ENCODE measurements around the gene SERTAD2.

The SERTAD2 gene

GRCh38 chr2:64675860-64676259 is 22.1 kb upstream of the SERTAD2 start:
- in situ Hi-C loops (cut with HindIII; ENCODE audit: low sequenced_read_pairs), result no loop called here

- in situ Hi-C loops (cut with HindIII; ENCODE audit: low sequenced_read_pairs), result no loop called here
Observed at GRCh38 chr2:64672708-64673107, 19.0 kb upstream of the SERTAD2 start.

GRCh38 chr2:64670047-64670446 is 16.3 kb upstream of the SERTAD2 start:
- in situ Hi-C loops (cut with HindIII; ENCODE audit: low sequenced_read_pairs), result no loop called here

- in situ Hi-C loops (cut with HindIII; ENCODE audit: low sequenced_read_pairs), result no loop called here
Observed at GRCh38 chr2:64669288-64669687, 15.6 kb upstream of the SERTAD2 start.

- in situ Hi-C loops (cut with HindIII; ENCODE audit: low sequenced_read_pairs), result no loop called here
Observed at GRCh38 chr2:64668542-64668941, 14.8 kb upstream of the SERTAD2 start.

GRCh38 chr2:64667535-64667934 is 13.8 kb upstream of the SERTAD2 start:
- in situ Hi-C loops (cut with HindIII; ENCODE audit: low sequenced_read_pairs), result no loop called here

- in situ Hi-C loops (cut with HindIII; ENCODE audit: low sequenced_read_pairs), result no loop called here
Observed at GRCh38 chr2:64666810-64667438, 13.2 kb upstream of the SERTAD2 start.

DNA sequence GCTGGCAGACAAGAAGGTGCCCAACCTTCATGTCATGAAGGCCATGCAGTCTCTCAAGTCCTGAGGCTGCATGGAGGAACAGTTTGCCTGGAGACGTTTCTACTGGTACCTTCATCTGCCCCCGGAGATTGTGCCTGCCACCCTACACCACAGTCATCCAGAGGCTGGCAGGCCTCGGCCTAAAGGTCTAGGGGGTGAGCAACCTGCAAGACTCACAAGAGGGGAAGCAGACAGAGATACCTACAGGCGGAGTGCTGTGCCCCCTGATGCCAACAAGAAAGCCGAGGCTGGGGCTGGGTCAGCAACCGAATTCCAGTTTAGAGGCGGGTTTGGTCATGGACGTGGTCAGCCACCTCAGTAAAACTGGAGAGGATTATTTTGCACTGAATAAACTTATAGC is 12.0 kb upstream of the SERTAD2 start:
- in situ Hi-C loops (cut with HindIII; ENCODE audit: low sequenced_read_pairs), result no loop called here

DNA sequence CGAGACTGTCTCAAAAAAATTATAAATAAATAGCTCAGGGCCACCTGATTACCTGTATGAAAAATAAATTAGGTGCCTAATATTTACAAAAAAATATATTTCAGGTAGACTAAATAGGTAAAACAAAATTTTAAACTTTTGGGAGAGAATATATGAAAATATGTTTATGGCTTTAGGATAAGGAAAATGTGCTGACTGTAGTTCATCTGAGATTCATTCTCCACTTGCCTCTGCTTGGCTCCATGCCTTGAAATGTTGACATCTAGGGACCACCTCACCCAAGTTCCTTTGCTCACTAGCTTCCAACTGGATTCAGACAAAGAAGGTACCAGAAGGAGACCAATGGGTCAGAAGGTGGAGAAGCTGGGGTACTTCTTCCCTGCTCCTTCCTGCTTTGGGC is 9.7 kb upstream of the SERTAD2 start:
- in situ Hi-C loops (cut with HindIII; ENCODE audit: low sequenced_read_pairs), result no loop called here

DNA sequence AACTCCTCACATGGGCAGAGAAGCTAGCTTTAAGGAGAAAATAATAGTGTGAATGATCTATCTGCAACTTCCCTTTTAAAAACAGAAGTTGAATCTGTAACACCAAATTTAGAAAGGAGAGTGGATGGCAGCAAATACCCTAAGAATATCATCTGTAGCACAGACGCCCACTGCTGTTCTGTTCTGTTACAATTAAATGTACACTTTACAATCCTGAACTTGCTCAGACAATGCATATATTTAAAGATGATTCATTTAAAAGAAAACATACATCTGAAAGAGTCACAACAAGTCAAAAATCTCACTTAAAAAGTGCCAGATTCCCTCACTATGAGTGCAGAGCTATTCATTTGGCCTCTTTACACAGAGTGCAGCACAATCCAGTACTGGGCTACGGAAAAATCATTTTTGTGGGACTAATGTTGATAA is 8.0 kb upstream of the SERTAD2 start:
- in situ Hi-C loops (cut with HindIII; ENCODE audit: low sequenced_read_pairs), result no loop called here

DNA sequence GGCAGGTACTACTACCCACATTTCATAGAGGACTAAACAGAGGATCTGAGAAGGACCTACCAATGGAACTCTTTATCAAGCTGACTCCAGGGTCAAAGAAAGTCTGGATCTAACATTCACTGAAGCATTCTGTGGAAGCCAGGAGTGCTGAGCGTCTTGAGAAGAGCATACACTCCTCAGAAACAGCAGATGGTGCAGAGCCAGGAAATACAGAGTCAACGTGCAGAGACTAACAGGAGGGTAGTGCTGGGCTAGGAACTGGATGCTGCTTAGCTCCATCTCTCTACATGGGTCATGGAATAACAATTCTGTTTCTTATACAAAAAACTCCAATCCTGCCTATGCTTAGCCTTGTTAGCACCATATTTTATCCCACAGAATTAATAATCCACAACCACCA is 5.5 kb upstream of the SERTAD2 start:
- in situ Hi-C loops (cut with HindIII; ENCODE audit: low sequenced_read_pairs), result no loop called here

GRCh38 chr2:64658269-64658668 is 4.6 kb upstream of the SERTAD2 start:
- in situ Hi-C loops (cut with HindIII; ENCODE audit: low sequenced_read_pairs), result no loop called here

DNA sequence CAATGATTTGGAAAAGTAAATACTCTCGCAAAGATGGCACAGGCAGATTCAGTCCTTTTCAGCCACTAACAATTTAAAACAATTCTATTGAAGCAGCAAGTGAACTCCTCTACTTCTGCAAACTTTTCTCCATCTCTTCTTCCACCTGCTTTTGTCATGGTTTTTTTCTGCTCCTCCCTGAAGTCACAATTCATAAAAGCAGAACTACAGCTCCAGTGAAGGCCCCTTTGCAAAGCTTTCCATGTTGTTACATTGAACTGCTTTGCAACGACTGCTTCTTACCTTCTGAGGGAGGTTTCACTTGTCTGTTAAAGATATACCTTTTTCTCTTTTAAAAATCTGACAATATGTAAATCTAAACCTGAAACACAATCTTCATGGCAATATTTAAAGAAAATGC is 3.7 kb upstream of the SERTAD2 start:
- in situ Hi-C loops (cut with HindIII; ENCODE audit: low sequenced_read_pairs), result no loop called here

GRCh38 chr2:64656379-64656778 is 2.7 kb upstream of the SERTAD2 start:
- in situ Hi-C loops (cut with HindIII; ENCODE audit: low sequenced_read_pairs), result no loop called here

GRCh38 chr2:64655873-64656272 is 2.2 kb upstream of the SERTAD2 start:
- in situ Hi-C loops (cut with HindIII; ENCODE audit: low sequenced_read_pairs), result no loop called here

GRCh38 chr2:64655018-64655664 is 1.4 kb upstream of the SERTAD2 start:
- in situ Hi-C loops (cut with HindIII; ENCODE audit: low sequenced_read_pairs), result no loop called here

- in situ Hi-C loops (cut with HindIII; ENCODE audit: low sequenced_read_pairs), result no loop called here
Observed at GRCh38 chr2:64654063-64654811, 524 bp upstream of the SERTAD2 start.

DNA sequence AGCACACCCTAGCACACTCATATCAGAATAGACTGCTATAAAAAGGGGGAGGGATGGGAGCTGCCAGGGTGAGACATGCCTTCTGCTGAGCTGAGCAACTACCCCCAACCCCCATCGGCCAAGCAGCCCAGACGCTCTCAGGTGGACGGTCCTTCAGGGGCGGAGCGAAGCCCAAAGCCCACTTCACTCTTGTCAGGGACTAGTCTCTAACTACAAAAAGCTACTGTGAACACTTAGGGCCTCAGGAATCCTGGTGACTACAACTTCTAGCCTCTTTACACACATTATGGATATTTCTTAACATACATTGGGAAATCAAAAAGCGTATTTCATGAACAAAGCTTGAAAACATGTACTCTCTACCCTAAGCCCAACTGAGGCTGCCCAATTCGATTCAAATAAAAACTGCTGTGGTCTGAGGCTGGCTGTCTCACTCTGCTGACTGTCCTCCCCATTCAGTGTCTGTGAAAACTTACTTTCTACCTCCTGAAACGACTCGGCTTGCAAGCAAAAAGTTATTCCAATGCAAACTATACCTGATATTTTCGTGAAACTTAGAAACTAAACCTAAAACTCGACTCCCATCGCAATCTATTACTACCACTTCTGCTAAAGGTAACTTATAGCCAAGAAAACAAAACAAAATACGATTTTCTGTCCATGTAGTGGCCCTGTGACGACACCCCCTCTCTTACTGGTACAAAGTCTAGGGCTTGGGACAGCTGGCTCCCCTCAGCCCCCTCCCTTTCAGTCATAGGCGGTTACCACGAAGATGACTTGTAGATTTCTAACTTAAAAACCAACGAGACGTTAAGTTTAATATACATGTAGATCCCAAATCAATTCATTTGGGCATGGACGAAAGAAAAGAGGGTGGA is 1.2 kb downstream of the SERTAD2 start:
- in situ Hi-C loops (cut with HindIII; ENCODE audit: low sequenced_read_pairs), result no loop called here

DNA sequence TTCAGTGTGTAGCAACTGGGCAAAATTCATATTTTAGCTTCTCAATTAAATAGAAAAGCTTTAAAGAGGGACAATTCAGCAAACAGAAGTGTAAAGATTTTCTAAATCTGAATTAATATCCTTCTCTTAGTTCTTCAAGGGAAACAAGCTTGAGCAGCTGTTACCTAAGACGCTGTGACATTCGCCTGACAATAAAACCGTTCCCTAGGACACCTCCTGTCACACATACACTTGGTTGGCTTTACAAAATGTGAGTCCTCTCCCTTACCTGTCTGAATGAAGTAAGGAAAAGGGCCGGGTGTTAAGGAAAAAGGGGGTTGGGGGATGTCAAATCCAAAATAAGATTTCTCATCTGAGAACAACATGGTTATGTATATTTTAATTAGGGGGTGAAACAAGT is 2.1 kb downstream of the SERTAD2 start:
- in situ Hi-C loops (cut with HindIII; ENCODE audit: low sequenced_read_pairs), result no loop called here

GRCh38 chr2:64650722-64651338 is 2.9 kb downstream of the SERTAD2 start:
- in situ Hi-C loops (cut with HindIII; ENCODE audit: low sequenced_read_pairs), result no loop called here

GRCh38 chr2:64650296-64650695 is 3.4 kb downstream of the SERTAD2 start:
- in situ Hi-C loops (cut with HindIII; ENCODE audit: low sequenced_read_pairs), result no loop called here
